ENCODE results near the gene CLBA1. TPM values are rescaled to one million over a fixed set of nuclear protein-coding genes. Genes with fewer than 3 reads are reported as not detected.

Gene CLBA1
- total RNA-seq, 1 donor from 2014 or later, result 10.5 TPM

GRCh38 chr14:104972301-104973134 lies 13.1 kb upstream of the CLBA1 start:
- H3K4me3 ChIP-seq, result no peak overlapping the region
- no peaks in the 10 kb centered on the region for H3K36me3 ChIP-seq
- DNase-seq (peak; percentile 83), ATAC-seq (peak; percentile 73 to 82)
- H3K4me1 ChIP-seq, result peaks cover 87% of the 10 kb centered on the region
- H3K9me3 ChIP-seq, result no peaks in the 10 kb centered on the region
- intact Hi-C loops (cut with DNase I), result loop anchor here (10.0 kb wide), 1 partner anchor 72 kb away; no protein-coding TSS in a partner anchor
- no peak for TF ChIP-seq CTCF (IDR thresholded peaks at IDR 0.05)
- H3K27me3 ChIP-seq (ENCODE audit: low read depth), result peaks cover 12% of the 10 kb centered on the region
- peak overlapping the region; percentile 86 for H3K27ac ChIP-seq

- H3K9me3 ChIP-seq, result no peaks in the 10 kb centered on the region
- H3K27ac ChIP-seq, result peak overlapping the region; percentile 86
- intact Hi-C loops (cut with DNase I), result loop anchor here (10.0 kb wide), 1 partner anchor 72 kb away; no protein-coding TSS in a partner anchor
- DNase-seq (peak; percentile 83), ATAC-seq (peak; percentile 71 to 79)
- H3K27me3 ChIP-seq (ENCODE audit: low read depth), result peaks cover 17% of the 10 kb centered on the region
- no peak for TF ChIP-seq CTCF (IDR thresholded peaks at IDR 0.05)
- H3K4me3 ChIP-seq, result no peak overlapping the region
- peaks cover 86% of the 10 kb centered on the region for H3K4me1 ChIP-seq
- H3K36me3 ChIP-seq, result no peaks in the 10 kb centered on the region
These were observed 12.5 kb upstream of the CLBA1 start for GRCh38 chr14:104973135-104973384.

DNA sequence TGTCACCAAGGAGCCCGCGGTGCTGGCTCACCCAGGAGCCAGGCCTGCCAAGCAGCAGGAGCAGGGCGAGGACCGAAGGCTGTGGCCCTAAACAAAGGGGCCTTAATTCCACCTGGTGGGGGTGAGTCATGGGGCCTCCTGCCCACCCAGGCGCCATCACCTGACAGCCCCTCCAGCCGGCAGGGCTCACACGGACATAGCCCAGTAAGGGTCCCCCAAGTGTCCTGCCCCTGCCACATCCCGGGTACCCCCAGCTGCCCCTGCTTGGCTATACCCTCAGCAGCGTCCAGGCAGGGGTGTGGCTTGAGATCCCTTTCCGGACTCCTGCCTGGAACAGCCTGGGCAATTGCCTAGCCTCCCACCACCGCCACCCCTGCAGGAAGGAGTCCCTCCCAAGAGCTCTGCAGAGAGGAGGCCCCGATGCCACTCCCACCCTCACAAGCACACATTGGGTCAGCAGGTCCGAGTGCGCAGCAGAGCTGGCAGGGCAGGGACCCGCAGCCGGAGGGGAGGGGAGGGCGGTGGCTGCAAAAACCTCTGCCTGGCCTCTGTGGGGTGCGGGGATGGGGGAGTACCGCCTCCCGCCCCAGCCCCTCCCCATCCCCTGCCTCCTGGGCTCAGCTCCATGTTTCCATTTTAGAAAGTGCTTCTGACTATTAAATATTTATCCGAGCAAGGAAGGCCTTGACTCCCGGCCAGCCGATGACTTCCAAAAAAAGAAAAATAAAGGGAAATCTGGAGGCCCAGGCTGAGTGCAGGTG lies 12.0 kb upstream of the CLBA1 start:
- Histone ChIP-seq H3K36me3 (no peaks in the 10 kb centered on the region), H3K4me3 (peak overlapping the region; percentile 24), H3K27me3 (ENCODE audit: low read depth) (peaks cover 17% of the 10 kb centered on the region), H3K9me3 (no peaks in the 10 kb centered on the region), H3K4me1 (peaks cover 83% of the 10 kb centered on the region), H3K27ac (peak overlapping the region; percentile 86)
- ATAC-seq, result peak in 1 of 2 donors; percentile 4
- intact Hi-C loops (cut with DNase I), result loop anchor here (10.0 kb wide), 1 partner anchor 71 kb away; no protein-coding TSS in a partner anchor
- DNase-seq, result peak; percentile 65
- TF ChIP-seq CTCF (IDR thresholded peaks at IDR 0.05), result no peak

- intact Hi-C loops (cut with DNase I), result loop anchor here (10.0 kb wide), 1 partner anchor 71 kb away; no protein-coding TSS in a partner anchor
- no peaks in the 10 kb centered on the region for H3K36me3 ChIP-seq
- H3K9me3 ChIP-seq, result no peaks in the 10 kb centered on the region
- peak overlapping the region; percentile 86 for H3K27ac ChIP-seq
- peaks cover 17% of the 10 kb centered on the region for H3K27me3 ChIP-seq (ENCODE audit: low read depth)
- DNase-seq, result peak; percentile 42
- H3K4me3 ChIP-seq, result peak overlapping the region; percentile 24
- no peak for TF ChIP-seq CTCF (IDR thresholded peaks at IDR 0.05)
- peaks cover 81% of the 10 kb centered on the region for H3K4me1 ChIP-seq
- ATAC-seq, result no peak
These were observed 11.4 kb upstream of the CLBA1 start for GRCh38 chr14:104974146-104974541.

- DNase-seq (peak; percentile 43), ATAC-seq (no peak)
- Histone ChIP-seq H3K27me3 (ENCODE audit: low read depth) (peaks cover 17% of the 10 kb centered on the region), H3K27ac (peak overlapping the region; percentile 86), H3K4me1 (peaks cover 81% of the 10 kb centered on the region), H3K4me3 (no peak overlapping the region), H3K36me3 (no peaks in the 10 kb centered on the region), H3K9me3 (no peaks in the 10 kb centered on the region)
- intact Hi-C loops (cut with DNase I), result loop anchor here (10.0 kb wide), 1 partner anchor 70 kb away; no protein-coding TSS in a partner anchor
- TF ChIP-seq CTCF (IDR thresholded peaks at IDR 0.05), result no peak
These were observed 10.8 kb upstream of the CLBA1 start for GRCh38 chr14:104974665-104975390.
